ENCODE measurements around the gene ZNF462. TPM values are rescaled to one million over a fixed set of nuclear protein-coding genes. Genes with fewer than 3 reads are reported as not detected.

Gene ZNF462
- total RNA-seq, 1 donor from 2014 or later: 103 TPM

GRCh38 chr9:106886111-106887046 lies 23.4 kb downstream of the ZNF462 start:
- no peak for TF ChIP-seq CTCF (IDR thresholded peaks at IDR 0.05; ENCODE audit: unreplicated experiment)
- Mint-ChIP-seq H3K27ac (no peak overlapping the region), H3K36me3 (ENCODE audit: insufficient read depth) (peaks cover 11% of the 10 kb centered on the region), H3K4me3 (ENCODE audit: low read depth) (no peak overlapping the region), H3K4me1 (ENCODE audit: low read depth) (peaks cover 36% of the 10 kb centered on the region), H3K9me3 (ENCODE audit: low read depth) (peaks cover 5% of the 10 kb centered on the region), H3K27me3 (no peaks in the 10 kb centered on the region)
- no peak for DNase-seq (ENCODE audit: low spot score, unreplicated experiment)

GRCh38 chr9:106887066-106887465 lies 24.1 kb downstream of the ZNF462 start:
- Mint-ChIP-seq H3K4me1 (ENCODE audit: low read depth) (peaks cover 31% of the 10 kb centered on the region), H3K4me3 (ENCODE audit: low read depth) (no peak overlapping the region), H3K27me3 (no peaks in the 10 kb centered on the region), H3K9me3 (ENCODE audit: low read depth) (peaks cover 5% of the 10 kb centered on the region), H3K36me3 (ENCODE audit: insufficient read depth) (peaks cover 12% of the 10 kb centered on the region), H3K27ac (no peak overlapping the region)
- no peak for TF ChIP-seq CTCF (IDR thresholded peaks at IDR 0.05; ENCODE audit: unreplicated experiment)
- no peak for DNase-seq (ENCODE audit: low spot score, unreplicated experiment)

- Mint-ChIP-seq H3K4me1 (ENCODE audit: low read depth) (peaks cover 33% of the 10 kb centered on the region), H3K27me3 (no peaks in the 10 kb centered on the region), H3K36me3 (ENCODE audit: insufficient read depth) (peaks cover 8% of the 10 kb centered on the region), H3K4me3 (ENCODE audit: low read depth) (peak overlapping the region; percentile 51), H3K9me3 (ENCODE audit: low read depth) (no peaks in the 10 kb centered on the region), H3K27ac (peak overlapping the region; percentile 93)
- DNase-seq (ENCODE audit: low spot score, unreplicated experiment): no peak
- no peak for TF ChIP-seq CTCF (IDR thresholded peaks at IDR 0.05; ENCODE audit: unreplicated experiment)
Measured at GRCh38 chr9:106889061-106889590, 26.2 kb downstream of the ZNF462 start.

- TF ChIP-seq CTCF (IDR thresholded peaks at IDR 0.05; ENCODE audit: unreplicated experiment): no peak
- Mint-ChIP-seq H3K4me3 (ENCODE audit: low read depth) (no peak overlapping the region), H3K4me1 (ENCODE audit: low read depth) (peaks cover 34% of the 10 kb centered on the region), H3K9me3 (ENCODE audit: low read depth) (no peaks in the 10 kb centered on the region), H3K27me3 (no peaks in the 10 kb centered on the region), H3K36me3 (ENCODE audit: insufficient read depth) (peaks cover 8% of the 10 kb centered on the region), H3K27ac (no peak overlapping the region)
- DNase-seq (ENCODE audit: low spot score, unreplicated experiment): no peak
Measured at GRCh38 chr9:106890608-106891007, 27.6 kb downstream of the ZNF462 start.

DNA sequence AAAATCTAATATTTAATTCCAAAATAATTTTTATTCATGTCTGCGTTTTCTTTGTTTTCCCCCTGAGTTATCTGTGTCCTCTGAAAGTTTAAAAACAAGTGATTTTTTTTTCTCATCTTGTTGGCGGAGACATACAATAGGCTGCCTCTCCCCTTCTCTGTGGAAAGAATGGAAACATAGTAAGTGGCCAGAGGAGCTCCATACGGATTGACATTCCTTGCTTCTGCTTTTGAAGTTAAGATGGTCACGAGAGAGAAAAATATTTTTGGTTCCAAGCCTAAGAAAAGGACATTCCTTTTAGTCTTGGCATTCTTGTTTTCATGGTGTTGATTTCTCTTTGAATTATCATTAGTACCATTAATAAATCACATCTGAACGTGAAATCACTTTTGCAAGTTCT lies 28.3 kb downstream of the ZNF462 start:
- no peaks in the 10 kb centered on the region for H3K9me3 Mint-ChIP-seq (ENCODE audit: low read depth)
- DNase-seq (ENCODE audit: low spot score, unreplicated experiment): no peak
- peaks cover 9% of the 10 kb centered on the region for H3K36me3 Mint-ChIP-seq (ENCODE audit: insufficient read depth)

More for the DNA sequence above, 28.3 kb downstream of the ZNF462 start:
- Mint-ChIP-seq H3K4me3 (ENCODE audit: low read depth) (no peak overlapping the region), H3K4me1 (ENCODE audit: low read depth) (peaks cover 39% of the 10 kb centered on the region), H3K27ac (no peak overlapping the region), H3K27me3 (no peaks in the 10 kb centered on the region)
- no peak for TF ChIP-seq CTCF (IDR thresholded peaks at IDR 0.05; ENCODE audit: unreplicated experiment)

Measured in progenitor cell of endocrine pancreas (in vitro differentiated cells).